HCT116 (cell line): ENCODE measurements around the gene SH3TC2. TPM values are rescaled to one million over a fixed set of nuclear protein-coding genes. Genes with fewer than 3 reads are reported as not detected.

Experiments used
- ATAC-seq: fragments of 200-7000 bp; cut with Tn5 transposase; 2 replicates; pipeline ENCODE4 v1.9.1; 2020; ENCODE audit warnings: mild to moderate bottlenecking, moderate library complexity
- Bru-seq: library from RNA; stranded (reverse); fragments of 400-500 nt; gene quantifications from one replicate; lab custom pipeline; 2021; lab: Mats Ljungman, UMichigan
- BruChase-seq, 2 experiments: library from RNA; stranded (reverse); fragments of 400-500 nt; gene quantifications; one replicate each; lab custom pipeline; 2021; lab: Mats Ljungman, UMichigan
- BruUV-seq: library from RNA; stranded (reverse); fragments of 400-500 nt; replicated peaks from 2 replicates; lab custom pipeline; 2021; lab: Mats Ljungman, UMichigan
- CTCF ChIA-PET: fragments of 300-600 bp; sonication (Branson Sonifier 250); formaldehyde crosslinking; loops from one replicate; lab custom pipeline; 2021; ENCODE audit warnings: antibody characterized with exemption; lab: Charles Lee
- POLR2A ChIA-PET: fragments of 300-600, 350-600 bp; sonication (Branson Sonifier 250); formaldehyde crosslinking; loops from one replicate; lab custom pipeline; 2021; ENCODE audit warnings: antibody characterized with exemption; lab: Charles Lee
- RAD21 ChIA-PET, 2 experiments: fragments of 300-600 bp; sonication (Branson Sonifier 250); formaldehyde crosslinking; loops; one replicate each; lab custom pipeline; 2023; ENCODE audit warnings: low total read pairs in 2 of 2; ENCODE audit not compliant: uncharacterized antibody in 2 of 2, unreplicated experiment in 2 of 2, low non-redundant PET in 1 of 2; lab: Charles Lee
- DNase-seq: peaks from one replicate; pipeline ENCODE4 v3.0.0-alpha.2; 2010; ENCODE audit warnings: low read depth, low spot score
- H2AFZ ChIP-seq: fragments of 200-600 bp; shearing (Covaris generic), sonication (generic); 2 replicates; pipeline ENCODE4 v1.6.1; 2017; ENCODE audit warnings: low read depth, mixed run types, mixed read lengths, antibody characterized with exemption, low read length; ENCODE audit not compliant: poor library complexity, severe bottlenecking
- H3K27ac ChIP-seq: 2 replicates; pipeline ENCODE4 v1.5.1; 2012; ENCODE audit warnings: low read depth, low read length
- H3K27me3 ChIP-seq: fragments of 200-600 bp; sonication (generic); 2 replicates; pipeline ENCODE4 v1.6.1; 2016; ENCODE audit warnings: mixed run types, low read length, mixed read lengths; ENCODE audit not compliant: insufficient read depth
- H3K36me3 ChIP-seq, 2 experiments: fragments of 200-500 bp in 1 of 2; fragments of 200-600 bp in 1 of 2; sonication (Bioruptor generic) in 1 of 2; sonication (generic) in 1 of 2; 2 replicates each; pipeline versions ENCODE4 v1.5.1 to v1.6.1; 2014 to 2016; ENCODE audit warnings: low read length in 2 of 2, inconsistent platforms in 1 of 2, mixed read lengths in 1 of 2, mixed run types in 1 of 2; ENCODE audit not compliant: insufficient read depth in 2 of 2, control insufficient read depth in 1 of 2
- H3K4me1 ChIP-seq, 2 experiments: fragments of 200-600 bp in 1 of 2; sonication (generic) in 1 of 2; 2 replicates each; pipeline versions ENCODE4 v1.5.1 to v1.6.1; 2012 to 2017; ENCODE audit warnings: low read length in 2 of 2, inconsistent platforms in 1 of 2, mild to moderate bottlenecking in 1 of 2, mixed read lengths in 1 of 2, mixed run types in 1 of 2, moderate library complexity in 1 of 2; ENCODE audit not compliant: insufficient read depth in 2 of 2, control insufficient read depth in 1 of 2
- H3K4me2 ChIP-seq: fragments of 200-600 bp; sonication (generic); 2 replicates; pipeline ENCODE4 v1.6.1; 2017; ENCODE audit warnings: mixed run types, low read length, mixed read lengths
- H3K4me3 ChIP-seq, 2 experiments: fragments of 200-600 bp in 1 of 2; sonication (generic) in 1 of 2; replicated peaks in 1 of 2; 2 replicates each; pipeline ENCODE4 v1.5.1; 2011 to 2016; ENCODE audit warnings: low read length in 2 of 2, control low read depth in 1 of 2, low read depth in 1 of 2, mild to moderate bottlenecking in 1 of 2, mixed read lengths in 1 of 2, mixed run types in 1 of 2
- H3K79me2 ChIP-seq: fragments of 200-600 bp; sonication (generic); 2 replicates; pipeline ENCODE4 v1.6.1; 2017; ENCODE audit warnings: mild to moderate bottlenecking, mixed run types, low read length, moderate library complexity, mixed read lengths; ENCODE audit not compliant: insufficient read depth
- H3K9ac ChIP-seq: fragments of 200-600 bp; sonication (generic); 2 replicates; pipeline ENCODE4 v1.6.1; 2016; ENCODE audit warnings: low read length, mixed read lengths
- H3K9me2 ChIP-seq: fragments of 200-600 bp; sonication (generic), shearing (Covaris generic); 2 replicates; pipeline ENCODE4 v1.6.1; 2017; ENCODE audit warnings: mixed run types, mild to moderate bottlenecking, moderate library complexity; ENCODE audit not compliant: insufficient read depth
- H3K9me3 ChIP-seq, 2 experiments: fragments of 200-500 bp in 1 of 2; fragments of 200-600 bp in 1 of 2; sonication (Bioruptor generic) in 1 of 2; sonication (generic) in 1 of 2; 2 replicates each; pipeline ENCODE4 v1.6.1; 2014 to 2017; ENCODE audit warnings: low read length in 2 of 2, mixed read lengths in 2 of 2, inconsistent platforms in 1 of 2, low read depth in 1 of 2, mild to moderate bottlenecking in 1 of 2, mixed run types in 1 of 2, moderate library complexity in 1 of 2; ENCODE audit not compliant: control insufficient read depth in 1 of 2, insufficient read depth in 1 of 2
- H4K20me1 ChIP-seq: fragments of 200-600 bp; sonication (generic), shearing (Covaris generic); 2 replicates; pipeline ENCODE4 v1.6.1; 2017; ENCODE audit warnings: mixed run types, mild to moderate bottlenecking, moderate library complexity; ENCODE audit not compliant: insufficient read depth
- ATF3 ChIP-seq: IDR thresholded peaks from 2 replicates; pipeline ENCODE4 v1.6.1; 2012
- CBX3 ChIP-seq: IDR thresholded peaks from 2 replicates; pipeline ENCODE4 v1.6.1; 2012; ENCODE audit warnings: low read depth
- CTCF ChIP-seq, 3 experiments: fragments of 200-600 bp in 1 of 3; sonication (generic) in 1 of 3; IDR thresholded peaks in 2 of 3; conservative IDR thresholded peaks in 1 of 3; 2 replicates each; pipeline ENCODE4 v1.5.1; 2012 to 2017; ENCODE audit warnings: low read depth in 2 of 3, low read length in 2 of 3, antibody characterized with exemption in 1 of 3, borderline replicate concordance in 1 of 3, control low read depth in 1 of 3, mild to moderate bottlenecking in 1 of 3, mixed read lengths in 1 of 3, mixed run types in 1 of 3, moderate library complexity in 1 of 3; ENCODE audit not compliant: insufficient read depth in 1 of 3
- EGR1 ChIP-seq: IDR thresholded peaks from 2 replicates; pipeline ENCODE4 v1.6.1; 2012; ENCODE audit warnings: low read depth
- ELF1 ChIP-seq: IDR thresholded peaks from 2 replicates; pipeline ENCODE4 v1.6.1; 2012; ENCODE audit warnings: low read depth, borderline replicate concordance
- POLR2A ChIP-seq: IDR thresholded peaks from 2 replicates; pipeline ENCODE4 v1.7.0; 2011; ENCODE audit warnings: borderline replicate concordance; ENCODE audit not compliant: insufficient read depth, insufficient read length; ENCODE audit errors: extremely low read depth
- SIN3A ChIP-seq: IDR thresholded peaks from 2 replicates; pipeline ENCODE4 v1.6.1; 2012; ENCODE audit warnings: low read depth
- SP1 ChIP-seq: IDR thresholded peaks from 2 replicates; pipeline ENCODE4 v1.6.1; 2012; ENCODE audit warnings: low read depth
- TCF7L2 ChIP-seq: IDR thresholded peaks from 2 replicates; pipeline ENCODE4 v1.7.0; 2011; ENCODE audit warnings: borderline replicate concordance, inconsistent platforms; ENCODE audit not compliant: insufficient read depth, insufficient read length; ENCODE audit errors: extremely low read depth
- YY1 ChIP-seq: IDR thresholded peaks from 2 replicates; pipeline ENCODE4 v1.6.1; 2011; ENCODE audit warnings: low read length, low read depth, moderate library complexity, mild to moderate bottlenecking; ENCODE audit not compliant: insufficient replicate concordance; ENCODE audit errors: extremely low read depth
- ZNF274 ChIP-seq: fragments of 200-500 bp; sonication (Bioruptor generic); IDR thresholded peaks from 2 replicates; pipeline ENCODE4 v1.6.1; 2014; ENCODE audit warnings: mild to moderate bottlenecking, low read depth, low read length, inconsistent platforms
- intact Hi-C: fragments of 100-400 bp; cut with micrococcal nuclease; formaldehyde crosslinking; loops from 2 replicates; pipeline ENCODE4 v1.10.0; 2022
- long read RNA-seq: library from polyadenylated mRNA; unstranded; transcript quantifications from one replicate; pipeline ENCODE4 v2.0.0, GENCODE V29; 2021; ENCODE audit not compliant: unreplicated experiment
- polyA plus RNA-seq: library from polyadenylated mRNA; unstranded; fragments of >200 nt; gene quantifications from 2 replicates; pipeline ENCODE4 v1.2.1, GENCODE V29; 2012; ENCODE audit warnings: missing spikeins
- total RNA-seq: library from RNA; stranded (reverse); gene quantifications from one replicate; pipeline ENCODE4 v1.2.1, GENCODE V29; 2021; ENCODE audit not compliant: unreplicated experiment
- TF ChIP-seq, protein P1 (sequence below): IDR thresholded peaks from 2 replicates; pipeline ENCODE4 v1.6.1; 2012

Gene SH3TC2
- total RNA-seq (12.8 TPM), Bru-seq, nascent RNA (percentile 53 among the genes with signal in this experiment), BruChase-seq, experiment 1, labeled RNA remaining after a 6-hour chase (percentile 41 among the genes with signal in this experiment), BruChase-seq, experiment 2, labeled RNA remaining after a 2-hour chase (percentile 47 among the genes with signal in this experiment)
- polyA plus RNA-seq = 5.3 and 5.7 TPM in 2 replicates
- long read RNA-seq, partial matches to known transcripts = 1 of 11 reads
- long read RNA-seq, other reads (novel, unspliced or antisense) = 10 of 11 reads

DNA sequence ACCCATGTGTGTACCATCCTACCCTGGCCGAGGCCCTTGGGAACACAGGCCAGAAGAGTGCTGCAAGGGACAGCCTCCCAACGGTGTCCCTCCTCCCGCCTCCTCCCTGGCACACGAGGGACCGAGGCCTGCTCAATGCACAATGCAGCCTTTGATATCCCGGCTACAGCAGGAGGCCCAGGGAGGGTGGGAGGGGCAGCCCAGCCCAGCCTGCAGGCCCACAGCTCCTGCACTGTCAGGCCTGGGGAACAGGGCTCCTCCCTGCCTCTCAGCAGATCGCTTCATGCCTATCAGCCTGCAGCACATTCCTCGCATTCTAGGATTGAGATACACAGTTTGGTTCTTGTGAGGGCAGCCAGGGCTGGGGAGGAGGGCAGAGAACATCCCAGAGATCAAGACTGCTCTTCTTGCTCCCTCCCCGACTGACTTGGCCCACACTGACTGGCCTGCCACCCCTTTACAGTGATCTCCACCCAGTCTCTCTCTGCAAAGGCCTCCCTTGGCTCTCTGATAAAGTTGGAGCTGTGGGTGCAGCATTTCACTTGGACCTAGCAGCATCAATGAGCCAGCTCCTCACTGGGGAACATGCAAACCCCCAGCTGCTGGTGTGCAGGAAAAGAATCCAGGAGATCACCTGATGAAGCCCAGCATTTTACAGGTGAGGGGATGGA is at the start of gene SH3TC2:
TSS of gene SH3TC2 (minus strand) at position 46 of the 671 bp plus-strand sequence. CDS start at position 6, 40 bp downstream.
- Histone ChIP-seq H3K79me2 (no peaks in the 10 kb centered on the region), H3K36me3 (no peaks in the 10 kb centered on the region), H3K9me3 (no peaks in the 10 kb centered on the region), H3K4me3 (peak within 1 kb of the TSS; percentile 40 to 41), H3K27ac (peak within 1 kb of the TSS; percentile 76)
- RAD21 ChIA-PET = interaction anchor here in 1 of 2 experiments (0.6 kb wide), 1 partner anchor 322 kb away, joined by 3 read pairs; no protein-coding TSS in a partner anchor
- peak; percentile 72 for DNase-seq
- intact Hi-C loops = no loop called here
- TF ChIP-seq, protein P1, sequence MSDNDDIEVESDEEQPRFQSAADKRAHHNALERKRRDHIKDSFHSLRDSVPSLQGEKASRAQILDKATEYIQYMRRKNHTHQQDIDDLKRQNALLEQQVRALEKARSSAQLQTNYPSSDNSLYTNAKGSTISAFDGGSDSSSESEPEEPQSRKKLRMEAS = peak; percentile 70
- TF ChIP-seq EGR1 (no peak), TCF7L2 (peak; percentile 90)
- TF ChIP-seq, all 23 proteins: peak for 2
- H4K20me1 ChIP-seq = no peaks in the 10 kb centered on the region
- no TSS peak for BruUV-seq
- H3K27me3 ChIP-seq = no peaks in the 10 kb centered on the region
- H3K9me2 ChIP-seq = no peaks in the 10 kb centered on the region
- ChIA-PET CTCF (interaction anchor here (1.2 kb wide), 1 partner anchor 332 kb away, joined by 3 read pairs; no protein-coding TSS in a partner anchor), POLR2A (interaction anchor here (1.2 to 1.6 kb wide), 2 partner anchors 10 to 91 kb away, joined by 3 to 8 read pairs; no protein-coding TSS in a partner anchor)
- peak within 1 kb of the TSS; percentile 78 for H3K4me2 ChIP-seq
- ATAC-seq = peak; percentile 88
- no peak within 1 kb of the TSS for H2AFZ ChIP-seq
- H3K9ac ChIP-seq = peak within 1 kb of the TSS; percentile 52
- peaks cover 18 to 56% of the 10 kb centered on the region in 2 experiments for H3K4me1 ChIP-seq

GRCh38 chr5:149110406-149110805 is 47.5 kb upstream of the SH3TC2 start:
- H3K79me2 ChIP-seq = no peaks in the 10 kb centered on the region
- ChIA-PET POLR2A (no interaction called here), CTCF (interaction anchor here (1.0 kb wide), 1 partner anchor 379 kb away, joined by 5 read pairs; no protein-coding TSS in a partner anchor), RAD21 (no interaction called here)
- ATAC-seq (no peak), DNase-seq (no peak)
- H3K36me3 ChIP-seq = no peaks in the 10 kb centered on the region
- BruUV-seq = no TSS peak
- H3K27me3 ChIP-seq = no peaks in the 10 kb centered on the region
- peaks cover 5 to 17% of the 10 kb centered on the region in 2 experiments; a peak in 3 of 4 replicates for H3K4me1 ChIP-seq
- H4K20me1 ChIP-seq = no peaks in the 10 kb centered on the region
- no peak overlapping the region for H2AFZ ChIP-seq
- intact Hi-C loops = loop anchor here (5.0 to 10.0 kb wide), 2 partner anchors 106 to 668 kb away; no protein-coding TSS in a partner anchor
- no peak overlapping the region for H3K9ac ChIP-seq
- H3K9me2 ChIP-seq = no peaks in the 10 kb centered on the region
- H3K4me2 ChIP-seq = no peak overlapping the region
- no peak overlapping the region for H3K4me3 ChIP-seq
- TF ChIP-seq POLR2A (no peak), ELF1 (no peak), EGR1 (no peak), YY1 (no peak), ATF3 (no peak), CTCF (IDR thresholded peaks at IDR 0.05 in 2 of 3, conservative IDR thresholded peaks at IDR 0.05 in 1 of 3; ENCODE audit: borderline replicate concordance in 1 of 3, insufficient read depth in 1 of 3, low read depth in 2 of 3, low read length in 2 of 3) (no peak), SP1 (no peak), SIN3A (no peak), ZNF274 (no peak), CBX3 (no peak)
- TF ChIP-seq, protein P1 = no peak
- H3K27ac ChIP-seq = no peak overlapping the region
- no peaks in the 10 kb centered on the region for H3K9me3 ChIP-seq
